Osteocyte (in vitro differentiated cells): Measurements from ENCODE around the gene SND1. TPM values are rescaled to one million over a fixed set of nuclear protein-coding genes. Genes with fewer than 3 reads are reported as not detected.

ENCODE experiments used
- DNase-seq: peaks from one replicate; pipeline ENCODE4 v3.0.0; 2021; ENCODE audit warnings: mixed read lengths; ENCODE audit not compliant: unreplicated experiment; ENCODE audit errors: extremely low spot score
- H3K27ac Mint-ChIP-seq: one replicate; pipeline ENCODE4 v1.8.0; 2021; ENCODE audit warnings: mild to moderate bottlenecking, mixed read lengths; ENCODE audit not compliant: unreplicated experiment
- H3K27me3 Mint-ChIP-seq: one replicate; pipeline ENCODE4 v1.8.0; 2021; ENCODE audit warnings: mixed read lengths; ENCODE audit not compliant: unreplicated experiment
- H3K36me3 Mint-ChIP-seq: one replicate; pipeline ENCODE4 v1.8.0; 2021; ENCODE audit warnings: mixed read lengths; ENCODE audit not compliant: unreplicated experiment
- H3K4me1 Mint-ChIP-seq: one replicate; pipeline ENCODE4 v1.8.0; 2021; ENCODE audit warnings: mixed read lengths; ENCODE audit not compliant: unreplicated experiment
- H3K4me3 Mint-ChIP-seq: one replicate; pipeline ENCODE4 v1.8.0; 2021; ENCODE audit warnings: mild to moderate bottlenecking, moderate library complexity, mixed read lengths; ENCODE audit not compliant: unreplicated experiment
- H3K9me3 Mint-ChIP-seq: one replicate; pipeline ENCODE4 v1.8.0; 2021; ENCODE audit warnings: mixed read lengths; ENCODE audit not compliant: unreplicated experiment
- CTCF ChIP-seq: fragments of 200-600 bp; sonication (generic); IDR thresholded peaks from 2 replicates; pipeline ENCODE4 v1.5.0; 2021; ENCODE audit warnings: antibody characterized with exemption, mild to moderate bottlenecking, moderate library complexity
- total RNA-seq: library from RNA; stranded (reverse); gene quantifications from 2 replicates; pipeline ENCODE4 v1.2.1, GENCODE V29; 2021

SND1 gene
- total RNA-seq, 1 donor from 2014 or later, result 229 TPM

DNA sequence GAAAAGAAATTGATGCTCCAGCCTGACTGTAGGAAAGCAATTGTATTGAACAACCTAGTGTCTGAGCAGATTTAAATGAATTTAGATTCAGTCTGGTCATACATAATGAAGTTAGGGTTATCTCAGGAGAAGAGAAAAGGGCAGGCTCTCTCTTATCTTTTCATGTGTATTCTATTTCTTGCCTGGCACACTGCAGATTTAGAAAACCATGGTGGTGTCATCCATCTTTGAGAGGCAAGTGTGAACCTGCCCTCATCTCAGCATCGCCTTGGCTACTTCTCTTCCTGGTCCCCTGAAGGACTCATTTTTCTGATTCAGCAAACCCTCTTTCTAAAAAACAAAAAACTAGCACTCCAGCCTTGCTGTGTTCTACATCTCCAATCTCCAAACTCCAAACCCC, 241.6 kb downstream of the SND1 start:
- Mint-ChIP-seq H3K36me3 (peaks cover 18% of the 10 kb centered on the region), H3K4me1 (peaks cover 5% of the 10 kb centered on the region), H3K27me3 (no peaks in the 10 kb centered on the region), H3K4me3 (no peak overlapping the region), H3K27ac (no peak overlapping the region), H3K9me3 (no peaks in the 10 kb centered on the region)
- DNase-seq, result no peak
- TF ChIP-seq CTCF, result no peak

DNA sequence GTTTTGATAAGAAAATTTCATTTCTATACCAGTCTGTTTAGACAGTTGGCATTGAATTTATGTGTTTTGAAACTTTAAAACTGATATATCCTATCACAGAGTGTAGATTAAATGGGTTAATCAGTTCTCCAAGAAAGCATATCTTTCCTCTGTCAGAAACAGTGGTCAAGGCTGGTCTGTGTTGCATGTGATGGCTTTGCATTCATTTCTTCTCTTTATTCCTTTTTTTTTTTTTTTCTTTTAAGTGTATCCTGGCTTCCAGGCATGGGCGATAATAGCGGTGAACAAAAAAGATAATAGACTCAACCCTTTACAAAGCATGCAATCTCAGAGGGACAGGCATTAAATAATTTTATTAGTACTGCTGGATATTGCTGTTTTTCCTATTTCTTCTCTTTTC, 242.6 kb downstream of the SND1 start:
- no peak overlapping the region for H3K4me3 Mint-ChIP-seq
- no peak for TF ChIP-seq CTCF

GRCh38 chr7:127895360-127895759, 243.4 kb downstream of the SND1 start:
- DNase-seq, result no peak
- no peaks in the 10 kb centered on the region for H3K9me3 Mint-ChIP-seq
- no peaks in the 10 kb centered on the region for H3K27me3 Mint-ChIP-seq
- no peak for TF ChIP-seq CTCF
- H3K36me3 Mint-ChIP-seq, result peaks cover 3% of the 10 kb centered on the region
- peaks cover 7% of the 10 kb centered on the region for H3K4me1 Mint-ChIP-seq
- H3K27ac Mint-ChIP-seq, result no peak overlapping the region
- H3K4me3 Mint-ChIP-seq, result no peak overlapping the region

More for the DNA sequence above, 242.6 kb downstream of the SND1 start:
- H3K36me3 Mint-ChIP-seq, result peaks cover 10% of the 10 kb centered on the region
- no peaks in the 10 kb centered on the region for H3K9me3 Mint-ChIP-seq
- no peak overlapping the region for H3K27ac Mint-ChIP-seq
- H3K27me3 Mint-ChIP-seq, result no peaks in the 10 kb centered on the region
- DNase-seq, result no peak
- H3K4me1 Mint-ChIP-seq, result peaks cover 5% of the 10 kb centered on the region

DNA sequence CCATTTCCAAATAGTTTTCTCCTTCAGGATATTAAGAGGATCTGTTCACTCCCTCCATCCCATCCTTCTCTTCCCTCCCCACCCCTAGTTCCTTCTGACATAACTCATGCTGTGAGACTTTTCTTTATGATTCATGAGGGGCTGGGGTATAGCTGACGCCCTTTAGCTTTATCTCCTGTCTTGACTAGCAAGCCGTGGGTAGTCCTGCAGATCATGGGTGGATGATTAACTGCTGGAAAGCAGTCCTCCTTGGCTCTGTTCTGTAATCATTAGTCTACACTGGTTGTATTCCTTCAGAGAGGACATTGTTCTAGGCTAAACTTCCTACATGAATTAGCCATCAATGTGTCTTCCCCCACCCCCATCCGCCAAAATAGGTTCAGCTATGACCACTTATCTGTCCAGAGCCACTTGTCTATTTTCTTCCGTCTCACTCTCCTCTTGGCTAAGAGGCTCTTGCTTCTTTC, 243.9 kb downstream of the SND1 start:
- no peaks in the 10 kb centered on the region for H3K27me3 Mint-ChIP-seq
- no peak for TF ChIP-seq CTCF
- DNase-seq, result no peak
- H3K36me3 Mint-ChIP-seq, result peaks cover 3% of the 10 kb centered on the region
- no peak overlapping the region for H3K27ac Mint-ChIP-seq
- peaks cover 10% of the 10 kb centered on the region for H3K4me1 Mint-ChIP-seq
- no peak overlapping the region for H3K4me3 Mint-ChIP-seq
- no peaks in the 10 kb centered on the region for H3K9me3 Mint-ChIP-seq

- TF ChIP-seq CTCF, result no peak
- H3K27me3 Mint-ChIP-seq, result no peaks in the 10 kb centered on the region
- H3K4me3 Mint-ChIP-seq, result no peak overlapping the region
- peaks cover 15% of the 10 kb centered on the region for H3K4me1 Mint-ChIP-seq
- H3K36me3 Mint-ChIP-seq, result peaks cover 3% of the 10 kb centered on the region
- no peak for DNase-seq
- no peaks in the 10 kb centered on the region for H3K9me3 Mint-ChIP-seq
- no peak overlapping the region for H3K27ac Mint-ChIP-seq
Observed at GRCh38 chr7:127896659-127897058, 244.7 kb downstream of the SND1 start.
